Measurements from ENCODE around the gene PPP1R8.

- TF ChIP-seq TAF1 (IDR thresholded peaks at IDR 0.05; ENCODE audit: borderline replicate concordance, low read depth, low read length) (no peak), POLR2AphosphoS5 (IDR thresholded peaks at IDR 0.05; ENCODE audit: low read depth, low read length) (no peak)
These were observed 13.5 kb upstream of the PPP1R8 start for GRCh38 chr1:27816921-27817630.

Data from GM12892 (cell line).